Right lobe of liver (tissue), 4 donors: ENCODE measurements around the gene PSD4.

Experiments used
- CTCF ChIP-seq, 4 donors: fragments of 200-600 bp in 3 of 4; fragments of 450-650 bp in 1 of 4; IDR thresholded peaks; one replicate each; pipeline versions ENCODE4 v1.5.1 to v1.8.0; 2016 to 2022; ENCODE audit warnings: antibody characterized with exemption in 4 of 4, mild to moderate bottlenecking in 2 of 4
- POLR2A ChIP-seq: fragments of 450-650 bp; IDR thresholded peaks from one replicate; pipeline ENCODE4 v1.6.1; 2017; ENCODE audit warnings: antibody characterized with exemption, mild to moderate bottlenecking
- donor health status: DM: no; HTN: no; CAD: no.
- donor health status: DM: no; HTN: no; CAD: no.
- donor health status: DM: no; HTN: yes; CAD: no.

GRCh38 chr2:113157118-113157896 lies 16.5 kb upstream of the PSD4 start:
- TF ChIP-seq CTCF (IDR thresholded peaks at IDR 0.05): no peak
- TF ChIP-seq POLR2A: peak; percentile 58
